Heart right ventricle (tissue), 16 donors: Measurements from ENCODE around the gene MTERF1. TPM values are rescaled to one million over a fixed set of nuclear protein-coding genes. Genes with fewer than 3 reads are reported as not detected.

Experiments used
- ATAC-seq, 8 donors: fragments of 200-7000 bp; cut with Tn5 transposase; one replicate each; pipeline ENCODE4 v1.9.1; 2020; ENCODE audit warnings: mild to moderate bottlenecking in 8 of 8, moderate library complexity in 8 of 8, moderate number of reproducible peaks in 1 of 8
- DNase-seq, 2 donors: peaks; one replicate each; pipeline ENCODE4 v3.0.0-alpha.2; 2020
- H3K27ac ChIP-seq, 10 donors: fragments of 200-600 bp; sonication (generic) in 2 of 10; one replicate each; pipeline versions ENCODE4 v1.5.0 to v1.8.0; 2020 to 2022; ENCODE audit warnings: mild to moderate bottlenecking in 3 of 10
- H3K27me3 ChIP-seq, 7 donors: fragments of 200-600 bp; one replicate each; pipeline ENCODE4 v1.8.0; 2021 to 2022; ENCODE audit warnings: mild to moderate bottlenecking in 2 of 7
- H3K36me3 ChIP-seq, 9 donors: fragments of 200-600 bp; sonication (generic) in 1 of 9; one replicate each; pipeline versions ENCODE4 v1.5.0 to v1.8.0; 2020 to 2022; ENCODE audit warnings: mild to moderate bottlenecking in 2 of 9
- H3K4me1 ChIP-seq, 9 donors: fragments of 200-600 bp; sonication (generic) in 1 of 9; one replicate each; pipeline versions ENCODE4 v1.5.0 to v1.8.0; 2020 to 2022; ENCODE audit warnings: mild to moderate bottlenecking in 4 of 9
- H3K4me3 ChIP-seq, 10 donors: fragments of 200-600 bp; sonication (generic) in 2 of 10; one replicate each; pipeline versions ENCODE4 v1.5.0 to v1.8.0; 2020 to 2022; ENCODE audit warnings: mild to moderate bottlenecking in 7 of 10, moderate library complexity in 2 of 10
- H3K9me3 ChIP-seq, 11 donors: fragments of 200-600 bp in 10 of 11; sonication (generic) in 2 of 11; one replicate each; pipeline versions ENCODE4 v1.5.0 to v1.8.0; 2013 to 2022; ENCODE audit warnings: mild to moderate bottlenecking in 2 of 11, control low read depth in 1 of 11, moderate library complexity in 1 of 11
- CTCF ChIP-seq, 9 donors: fragments of 200-600 bp; sonication (generic) in 2 of 9; IDR thresholded peaks; one replicate each; pipeline versions ENCODE4 v1.5.0 to v1.8.0; 2021 to 2022; ENCODE audit warnings: antibody characterized with exemption in 9 of 9, mild to moderate bottlenecking in 5 of 9, moderate library complexity in 1 of 9
- WGBS, 2 donors: extraction: QIAGEN DNeasy Blood & Tissue Kit; methylation state at CpG; one replicate each; pipeline ENCODE4 v1.1.7; 2013; ENCODE audit warnings: inconsistent platforms in 1 of 2; 5-methylcytosine and 5-hydroxymethylcytosine counted together
- intact Hi-C, 10 donors: fragments of 100-400 bp; cut with DNase I; formaldehyde crosslinking; loops; one replicate each; pipeline versions ENCODE4 v1.11.1 to v1.14.2; 2022
- polyA plus RNA-seq, 2 donors: library from polyadenylated mRNA; stranded (reverse); fragments of 200-250 nt; gene quantifications; one replicate each; pipeline ENCODE4 v1.2.3, GENCODE V29; 2013
- total RNA-seq, 10 donors: library from RNA; stranded (reverse); fragmentation: NEBNext Ultra II Directional in 3 of 10; extraction: Animal tissue kit (Norgen Biotek cat#: 25700) in 3 of 10; gene quantifications; one replicate each; pipeline versions ENCODE4 v1.2.1 to v1.2.4, GENCODE V29; 2021 to 2023
- donor health status: Arrhythmogenic right ventricular cardiomyopathy.
- donor health status: ischemic (EF 13 %, LVEDD 7.1; RV severe dilation, severe dysfunction).
- donor health status: healthy with polysubstance abuse.
- donor health status: DM: no; HTN: yes; CAD: no.
- donor health status: DM: no; HTN: no; CAD: no.
- donor health status: ischemic (EF 25% LVEDD 6.9; RV normal size, moderate dysfunction).
- donor health status: ischemic (EF 25% LVEDD 5.7; RV mildly dilated, moderate dysfunction).
- donor health status: healthy.
- donor health status: DM: yes; HTN: yes; CAD: no.
- donor health status: Ischemic cardiomyopathy.
- donor health status: ischemic (EF 35%, LVEDD 5.7; RV mildly dilated, moderate dysfunction).
- donor health status: nonischemic (EF 11% LVEDD 7.7; RV severe dilation, severe dysfunction).
- donor health status: DM: yes; HTN: yes; CAD: no.
- donor health status: PGD.
- donor health status: ischemic (EF 29% LVEDD 5.4; RV normal size, mild dysfunction).
- donor health status: nonischemic (EF 23%, LVEDD 6.1; RV moderate dilation, normal function).

MTERF1 gene
- total and polyA plus RNA-seq, 12 donors, result 5.2 to 9.9 (median 7.1) TPM

- no peak for ATAC-seq
- intact Hi-C loops, result no loop called here
- H3K4me3 ChIP-seq, result no peak overlapping the region
- peaks cover 0 to 12% (median 5%) of the 10 kb centered on the region in 11 donors for H3K9me3 ChIP-seq
- TF ChIP-seq CTCF (IDR thresholded peaks at IDR 0.05), result no peak
- 93 to 96% methylated on average over 4 of the region's 4 CpGs for WGBS, 2 donors
- H3K27ac ChIP-seq, result no peak overlapping the region
- DNase-seq, result no peak
- no peaks in the 10 kb centered on the region for H3K27me3 ChIP-seq
- peaks cover 0 to 9% (median 0%) of the 10 kb centered on the region in 9 donors for H3K4me1 ChIP-seq
- H3K36me3 ChIP-seq, result no peaks in the 10 kb centered on the region
These were observed 33.3 kb downstream of the MTERF1 start for GRCh38 chr7:91847231-91847630.

GRCh38 chr7:91846436-91846835, 34.1 kb downstream of the MTERF1 start:
- ATAC-seq (no peak), DNase-seq (no peak)
- Histone ChIP-seq H3K9me3 (peaks cover 0 to 20% (median 9%) of the 10 kb centered on the region in 11 donors), H3K4me3 (no peak overlapping the region), H3K27ac (no peak overlapping the region), H3K36me3 (no peaks in the 10 kb centered on the region), H3K27me3 (no peaks in the 10 kb centered on the region), H3K4me1 (peaks cover 0 to 9% (median 0%) of the 10 kb centered on the region in 9 donors)
- intact Hi-C loops, result no loop called here
- no peak for TF ChIP-seq CTCF (IDR thresholded peaks at IDR 0.05)

GRCh38 chr7:91843831-91844230, 36.7 kb downstream of the MTERF1 start:
- Histone ChIP-seq H3K4me1 (peaks cover 0 to 9% (median 0%) of the 10 kb centered on the region in 9 donors), H3K9me3 (peaks cover 0 to 25% (median 9%) of the 10 kb centered on the region in 11 donors), H3K27ac (no peak overlapping the region), H3K27me3 (no peaks in the 10 kb centered on the region), H3K36me3 (no peaks in the 10 kb centered on the region), H3K4me3 (no peak overlapping the region)
- intact Hi-C loops, result no loop called here
- 91 to 93% methylated on average over 2 of the region's 2 CpGs for WGBS, 2 donors
- ATAC-seq (no peak), DNase-seq (no peak)
- no peak for TF ChIP-seq CTCF (IDR thresholded peaks at IDR 0.05)

GRCh38 chr7:91838439-91838838, 42.1 kb downstream of the MTERF1 start:
- 86 to 93% methylated on average over 2 of the region's 2 CpGs for WGBS, 2 donors
- Histone ChIP-seq H3K36me3 (no peaks in the 10 kb centered on the region), H3K4me1 (peaks cover 0 to 21% (median 0%) of the 10 kb centered on the region in 9 donors), H3K27me3 (no peaks in the 10 kb centered on the region), H3K9me3 (peaks cover 0 to 20% (median 9%) of the 10 kb centered on the region in 11 donors), H3K27ac (no peak overlapping the region), H3K4me3 (no peak overlapping the region)
- ATAC-seq, result no peak
- no peak for TF ChIP-seq CTCF (IDR thresholded peaks at IDR 0.05)
- no peak for DNase-seq
- intact Hi-C loops, result no loop called here
